ENCODE data around the gene PSMD6.

PSMD6 gene

DNA sequence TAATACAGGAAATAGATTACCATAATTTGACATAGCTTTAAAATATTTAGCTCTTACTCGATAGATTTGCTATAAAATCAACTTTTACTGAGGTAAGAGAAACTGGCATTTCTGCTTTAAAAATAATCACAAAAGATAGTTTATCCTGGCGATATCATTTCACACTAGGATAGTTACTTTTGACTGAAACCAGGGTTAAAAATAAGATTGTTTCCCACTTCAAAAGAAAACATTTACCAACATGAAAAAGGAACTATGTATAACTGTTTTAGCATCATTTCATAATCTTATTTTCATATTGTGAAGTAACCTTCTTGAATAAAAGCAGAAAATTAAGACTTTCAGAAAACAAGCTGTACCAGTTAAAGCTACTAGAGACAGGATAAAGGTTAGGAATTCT, 15.3 kb downstream of the PSMD6 start:
- DNase-seq: no peak

DNA sequence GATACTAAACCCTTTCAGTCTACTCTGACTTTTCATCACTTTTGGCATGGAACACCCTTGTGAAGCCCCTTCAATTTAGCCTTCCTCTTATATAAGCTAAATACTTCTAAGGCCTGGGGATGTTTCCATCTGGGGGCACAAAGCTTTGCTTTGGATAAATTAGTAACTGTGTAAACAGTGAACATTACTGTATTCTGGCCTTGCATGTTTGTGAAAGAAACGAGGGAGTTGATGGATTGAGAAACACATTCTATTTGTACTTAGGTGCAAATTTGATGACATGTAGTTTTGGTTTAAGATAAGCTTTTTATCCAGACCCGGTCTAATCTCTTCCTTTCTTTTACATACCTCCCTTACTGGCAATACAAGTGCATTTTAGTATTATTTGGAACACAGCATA, 19.7 kb downstream of the PSMD6 start:
- no peak for DNase-seq

DNA sequence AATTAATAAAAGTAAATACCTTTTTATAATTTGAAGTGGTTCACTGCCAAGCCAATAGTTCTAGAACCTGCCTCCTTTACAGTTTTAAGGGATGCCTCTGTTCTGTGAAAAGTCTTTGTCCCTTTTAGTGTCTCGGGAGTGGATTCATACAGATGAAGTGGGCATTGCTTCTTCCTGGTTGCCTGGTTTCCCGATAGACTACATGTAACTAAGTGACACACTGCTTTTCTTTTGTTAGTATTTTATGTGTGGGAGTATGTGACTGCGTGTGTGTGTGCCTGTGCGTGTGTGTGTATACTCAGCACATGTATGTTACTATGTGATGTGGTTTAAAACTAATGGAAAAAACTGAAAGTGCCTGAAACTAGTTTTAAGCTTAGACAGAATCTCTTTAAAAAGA, 21.1 kb downstream of the PSMD6 start:
- no peak for DNase-seq

DNA sequence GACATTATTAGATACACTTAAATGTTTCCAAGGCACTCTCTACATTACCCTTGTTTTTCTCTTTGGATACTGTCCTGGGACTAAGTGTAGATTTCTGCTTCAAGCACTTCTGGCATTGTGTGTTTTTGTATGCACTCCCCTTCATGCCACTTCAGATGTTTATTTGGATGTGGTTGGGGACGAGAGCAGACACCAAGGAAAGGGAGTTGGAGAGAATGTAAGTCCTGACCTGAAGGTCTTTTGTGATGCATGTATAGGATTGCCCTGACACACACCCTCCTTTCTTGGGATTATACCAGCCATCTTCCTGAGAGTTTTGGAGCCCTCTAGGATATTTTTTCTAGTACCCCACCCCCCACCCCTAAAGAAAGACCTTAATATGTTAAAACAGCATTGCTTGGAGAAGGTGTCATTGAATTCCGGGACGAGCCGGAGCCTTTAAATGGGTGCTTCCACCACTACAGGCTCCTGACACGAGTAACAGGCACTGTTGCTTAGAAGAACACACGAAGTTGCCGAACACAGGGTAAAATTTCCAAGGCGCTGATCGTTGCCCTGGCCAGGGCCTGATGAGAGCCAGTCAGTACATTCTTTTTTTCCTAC, 22.7 kb downstream of the PSMD6 start:
- DNase-seq: no peak

DNA sequence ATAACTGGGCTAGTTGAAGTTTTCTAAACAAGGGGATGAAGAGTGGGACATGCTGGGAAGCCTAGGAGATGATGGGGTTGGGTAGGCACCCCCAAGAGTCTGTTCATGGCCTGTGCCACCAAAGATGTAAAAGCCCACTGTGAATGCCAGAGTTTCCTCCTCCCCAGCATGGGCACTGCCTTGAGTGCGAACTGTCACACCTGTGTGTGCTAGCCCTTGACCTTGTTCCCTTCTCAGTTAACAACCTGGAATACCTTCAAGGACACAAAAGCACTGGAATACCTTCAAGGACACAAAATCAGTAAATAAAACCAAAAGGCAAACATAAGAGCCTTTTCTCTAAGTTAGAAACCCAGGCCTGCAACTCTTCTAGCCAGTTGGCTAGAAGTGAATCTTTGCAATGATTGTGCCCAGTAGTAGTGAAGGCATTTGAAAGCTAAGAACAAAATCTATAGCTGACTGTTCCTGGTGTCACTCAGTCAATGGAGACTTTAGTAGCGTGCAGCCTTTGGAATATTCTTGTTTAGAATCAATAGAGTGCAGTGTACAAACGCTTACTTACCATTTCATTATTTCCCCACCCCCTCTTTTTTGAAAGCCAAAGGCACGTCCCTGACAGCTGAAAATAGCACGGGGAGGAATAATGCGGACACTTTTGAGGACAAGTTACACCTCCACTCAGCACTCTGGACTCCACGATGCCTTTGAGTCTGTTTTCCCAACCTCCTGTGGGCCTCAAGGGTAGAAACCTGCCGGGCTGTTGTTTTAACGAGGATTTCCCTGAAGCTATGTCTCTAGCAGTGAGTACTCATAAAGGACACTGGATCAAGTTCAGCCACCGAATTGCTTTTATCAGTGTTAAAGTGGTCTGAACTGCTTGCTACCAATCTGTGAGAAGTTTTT, 24.2 kb downstream of the PSMD6 start:
- no peak for DNase-seq

DNA sequence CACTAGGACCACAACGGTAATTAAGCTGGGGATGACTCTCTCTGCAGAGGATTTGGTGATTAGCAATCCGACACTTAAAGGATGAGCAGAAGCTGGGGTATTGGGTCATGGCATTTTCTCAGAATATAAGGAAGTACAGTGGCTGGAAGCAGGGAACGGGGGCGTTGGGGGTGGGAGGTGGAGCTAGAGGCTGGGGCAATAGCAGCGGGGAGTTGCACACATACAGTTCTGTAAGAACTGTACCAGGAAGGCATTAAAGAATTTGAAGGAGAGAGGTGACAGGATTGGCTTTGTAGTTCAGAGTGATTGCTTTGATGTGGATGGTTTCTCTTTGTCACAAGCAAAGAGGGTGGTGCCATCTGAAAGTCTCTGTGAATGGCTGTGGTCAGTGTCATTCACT, 28.2 kb downstream of the PSMD6 start:
- no peak for DNase-seq

DNA sequence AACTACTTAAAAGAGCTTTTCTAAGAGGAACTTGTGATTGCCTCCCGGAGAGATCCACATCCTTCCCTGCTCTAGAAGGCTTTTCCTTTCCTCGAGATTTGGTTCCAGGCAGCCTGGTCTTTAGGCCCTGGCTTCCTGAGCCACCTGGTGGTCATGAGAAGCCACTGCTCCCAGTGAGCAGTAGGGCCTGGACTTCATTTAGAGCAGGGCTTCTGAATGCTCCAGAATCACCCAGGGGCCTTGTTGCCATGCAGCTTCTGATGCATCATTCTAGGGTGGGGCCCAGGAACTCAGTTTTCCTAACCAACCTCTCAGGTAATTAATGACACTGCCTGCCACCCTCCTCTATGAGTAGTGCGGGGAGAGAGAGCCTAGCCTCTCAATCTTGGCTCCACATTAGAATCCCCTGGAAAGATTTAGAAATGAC, 29.6 kb downstream of the PSMD6 start:
- peak; percentile 9 for DNase-seq

DNA sequence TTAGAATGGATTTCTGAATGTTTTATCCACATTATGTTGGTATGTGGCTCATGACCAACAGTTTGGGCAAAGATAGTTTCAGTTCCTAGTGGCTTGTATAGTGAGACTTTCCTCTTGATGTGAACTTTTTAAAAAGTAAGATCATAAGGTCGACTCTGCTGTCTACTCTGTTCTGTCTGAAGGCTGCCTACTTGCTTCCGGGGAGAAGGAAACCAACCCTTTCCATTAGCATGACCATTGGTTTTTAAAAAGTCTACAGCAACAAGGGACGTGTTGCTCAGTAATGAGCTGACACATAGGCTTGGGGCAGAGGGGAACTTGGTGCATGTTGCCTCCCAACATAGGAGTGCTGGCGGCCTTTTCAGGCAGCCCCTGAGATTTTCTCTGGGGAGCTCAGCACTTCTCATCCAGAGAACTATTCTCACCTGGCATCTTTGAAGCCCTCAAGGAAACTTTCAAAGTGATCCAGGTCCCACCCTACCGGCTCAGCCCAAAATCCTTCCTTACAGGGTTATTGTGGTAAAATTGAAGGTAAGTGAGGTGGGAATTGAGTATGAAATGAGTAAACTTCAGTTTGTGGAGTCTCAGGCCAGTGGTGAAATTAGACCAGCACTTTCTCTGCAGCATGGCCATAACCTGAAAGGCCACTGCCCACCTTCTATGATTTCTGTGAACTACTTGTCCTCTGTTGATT, 30.6 kb downstream of the PSMD6 start:
- no peak for DNase-seq

DNA sequence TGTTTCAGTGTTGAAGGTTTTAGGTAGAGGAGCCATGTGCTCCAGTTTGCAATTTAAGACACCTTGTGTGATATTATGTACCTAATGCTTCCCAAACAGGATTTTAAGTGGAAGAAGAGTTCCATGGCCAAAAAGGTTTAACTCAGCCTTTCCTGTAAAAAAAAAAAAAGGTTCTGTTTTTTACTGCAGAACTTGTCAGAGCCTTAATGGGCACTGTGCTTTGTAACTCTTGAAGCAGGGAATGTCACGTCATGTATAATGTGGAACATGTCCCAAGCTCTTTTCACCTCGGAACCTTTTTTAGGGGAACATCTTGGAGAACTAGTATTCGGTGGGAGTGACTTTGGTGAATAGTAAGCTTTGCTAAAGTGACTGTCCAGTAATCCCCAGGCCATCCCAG, 31.6 kb downstream of the PSMD6 start:
- no peak for DNase-seq

DNA sequence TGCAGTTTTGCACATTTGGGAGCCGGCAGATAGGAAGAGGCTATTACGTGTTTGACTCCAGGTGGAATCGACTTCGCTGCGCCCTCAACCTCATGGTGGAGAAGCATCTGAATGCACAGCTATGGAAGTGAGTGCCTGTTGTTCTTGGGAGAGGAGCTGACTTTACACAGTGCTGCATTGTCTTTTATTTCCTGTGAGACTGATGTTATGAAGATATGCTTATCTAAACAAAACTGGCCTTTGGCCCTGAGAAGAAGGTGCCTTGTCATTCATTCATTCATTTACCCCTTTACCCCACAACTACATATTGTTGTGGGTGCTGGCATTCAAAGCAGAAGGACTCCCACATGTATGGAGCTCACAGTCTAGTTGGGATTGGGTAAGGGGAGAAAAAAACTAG, 32.6 kb downstream of the PSMD6 start:
- no peak for DNase-seq

DNA sequence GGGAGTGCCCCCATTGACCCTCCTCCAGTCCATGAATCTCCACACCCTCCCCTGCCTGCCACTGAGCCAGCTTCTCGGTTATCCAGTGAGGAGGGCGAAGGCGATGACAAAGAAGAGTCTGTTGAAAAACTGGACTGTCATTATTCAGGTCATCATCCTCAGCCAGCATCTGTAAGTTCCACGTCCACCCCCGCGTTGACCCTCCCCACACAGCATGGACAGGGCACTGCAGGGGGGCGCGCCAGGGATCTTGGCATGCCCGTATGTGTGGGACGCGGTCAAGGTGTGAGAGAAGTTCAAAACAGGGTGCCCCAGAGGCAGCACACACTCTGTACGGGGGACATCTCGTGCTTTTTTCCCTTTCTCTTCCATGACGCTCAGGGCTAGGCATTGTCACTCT, 33.1 kb downstream of the PSMD6 start:
- DNase-seq: no peak

DNA sequence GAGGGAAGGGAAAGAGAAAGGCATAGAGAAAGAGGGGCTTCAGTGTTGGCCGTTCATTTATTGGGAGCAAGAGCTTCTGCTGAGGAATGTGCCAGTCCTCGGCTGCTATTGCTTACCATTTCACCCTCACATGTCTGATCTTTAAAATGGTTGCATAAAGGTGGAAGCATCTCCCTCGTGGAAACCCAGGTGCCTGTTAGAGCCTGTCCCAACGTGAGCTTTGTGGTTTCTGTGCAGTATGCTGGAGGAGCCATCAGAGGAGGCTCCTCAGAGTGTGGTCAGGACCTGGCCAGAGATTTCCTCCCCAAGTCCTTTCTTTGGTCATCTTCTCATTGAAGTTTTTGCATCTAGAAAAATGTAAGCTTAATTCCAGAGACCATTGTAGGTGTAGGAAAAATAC, 34.4 kb downstream of the PSMD6 start:
- no peak for DNase-seq

DNA sequence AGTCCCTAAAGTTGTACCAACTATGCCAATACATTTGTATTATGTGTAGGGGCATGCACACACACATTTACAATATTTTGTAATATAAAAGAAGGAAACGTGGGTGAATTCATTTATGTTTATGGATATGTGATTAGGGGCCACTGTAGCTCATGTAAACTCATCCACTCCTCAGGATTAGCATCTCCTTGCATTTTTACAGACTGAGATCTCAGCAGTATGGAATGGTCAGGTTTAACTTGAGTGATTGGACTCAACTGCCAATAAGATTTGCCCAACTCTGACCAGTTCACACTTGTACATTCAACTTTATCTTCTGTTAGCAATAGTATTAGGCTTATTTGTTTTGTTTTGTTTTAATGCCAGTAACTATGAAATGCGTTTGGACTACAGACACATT, 36.5 kb downstream of the PSMD6 start:
- DNase-seq: no peak

DNA sequence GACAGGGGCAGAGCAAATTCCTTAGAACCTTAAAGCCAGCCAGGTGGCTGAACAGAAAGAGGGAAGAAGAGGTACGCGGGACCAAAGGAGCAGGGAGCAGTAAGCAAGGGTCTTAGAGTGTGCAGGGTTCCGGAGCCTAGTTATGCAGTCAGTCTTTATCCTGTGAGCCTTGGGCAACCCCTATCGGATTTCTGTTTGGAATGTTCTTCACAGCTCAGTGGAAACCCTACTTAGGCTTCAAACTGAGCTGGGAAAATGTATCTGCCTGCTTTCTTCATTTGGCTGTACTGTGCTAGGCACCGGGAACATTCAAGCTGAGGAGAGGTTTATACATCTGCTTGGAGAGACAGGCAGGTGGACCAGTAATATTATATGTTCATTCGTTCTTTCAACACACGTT, 37.1 kb downstream of the PSMD6 start:
- no peak for DNase-seq

DNA sequence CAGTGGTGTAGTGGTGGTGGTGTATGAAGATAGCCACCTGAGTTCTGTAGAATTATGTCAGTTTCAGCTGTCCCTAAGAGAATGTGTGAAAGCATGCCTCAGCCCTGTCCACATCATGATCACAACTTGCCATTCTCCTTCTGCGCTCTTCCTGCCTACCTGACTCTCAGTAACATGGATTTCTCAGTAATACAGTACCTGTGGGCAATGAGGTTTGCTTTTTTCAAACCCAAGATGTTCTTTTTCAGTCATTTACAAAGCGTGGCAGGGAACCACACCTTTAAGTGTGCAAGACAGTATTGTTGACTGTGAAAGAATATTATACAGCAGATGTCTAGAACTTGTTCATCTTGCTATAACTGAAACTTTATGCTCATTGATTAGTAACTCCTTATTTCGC, 38.9 kb downstream of the PSMD6 start:
- no peak for DNase-seq

DNA sequence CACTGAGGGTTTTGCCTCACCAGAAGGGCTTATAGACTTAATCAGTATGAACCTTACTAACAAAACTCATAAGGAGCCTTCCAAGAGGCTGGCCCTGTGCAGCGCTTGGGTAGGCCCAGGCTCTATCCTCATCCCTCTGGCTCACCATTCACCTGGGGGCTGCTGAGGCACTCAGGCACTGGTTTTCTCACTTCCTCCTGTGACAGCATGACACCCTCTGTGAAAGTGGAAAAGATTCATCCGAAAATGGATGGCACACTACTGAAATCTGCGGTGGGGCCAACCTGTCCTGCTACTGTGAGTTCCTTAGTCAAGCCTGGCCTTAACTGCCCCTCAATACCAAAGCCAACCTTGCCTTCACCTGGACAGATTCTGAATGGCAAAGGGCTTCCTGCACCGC, 41.3 kb downstream of the PSMD6 start:
- no peak for DNase-seq

DNA sequence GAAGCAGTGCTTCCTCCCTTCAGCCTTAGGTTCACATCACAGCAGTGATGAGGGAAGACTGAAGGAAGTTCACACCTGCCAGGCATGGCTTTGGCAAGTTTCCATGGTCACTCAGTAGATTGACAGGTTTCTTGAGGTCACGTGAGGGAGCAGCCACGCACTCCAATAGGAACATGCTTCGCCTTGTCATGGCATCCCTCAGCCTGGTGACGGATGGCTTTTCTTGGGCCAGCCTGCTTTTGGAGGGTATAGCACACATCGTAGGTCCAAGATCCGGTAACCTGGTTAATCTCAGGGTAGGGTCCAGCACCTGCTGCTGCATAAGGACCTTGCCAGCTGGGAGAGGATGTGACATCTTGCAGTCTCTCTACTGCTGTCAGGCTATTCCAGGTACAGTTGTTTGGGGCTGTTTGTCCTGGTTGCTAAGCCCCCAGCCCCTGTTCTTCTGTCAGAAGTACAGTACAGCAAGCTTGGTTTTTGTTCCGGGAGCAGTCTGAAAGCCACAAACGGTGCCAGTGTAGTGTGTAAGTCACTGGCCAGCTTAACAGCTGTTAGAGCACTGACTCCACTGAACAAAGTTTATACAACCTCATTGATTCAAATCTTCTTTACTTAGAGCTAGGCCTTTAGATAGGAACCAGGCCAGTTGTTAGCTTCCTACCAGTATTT, 42.3 kb downstream of the PSMD6 start:
- DNase-seq: no peak

DNA sequence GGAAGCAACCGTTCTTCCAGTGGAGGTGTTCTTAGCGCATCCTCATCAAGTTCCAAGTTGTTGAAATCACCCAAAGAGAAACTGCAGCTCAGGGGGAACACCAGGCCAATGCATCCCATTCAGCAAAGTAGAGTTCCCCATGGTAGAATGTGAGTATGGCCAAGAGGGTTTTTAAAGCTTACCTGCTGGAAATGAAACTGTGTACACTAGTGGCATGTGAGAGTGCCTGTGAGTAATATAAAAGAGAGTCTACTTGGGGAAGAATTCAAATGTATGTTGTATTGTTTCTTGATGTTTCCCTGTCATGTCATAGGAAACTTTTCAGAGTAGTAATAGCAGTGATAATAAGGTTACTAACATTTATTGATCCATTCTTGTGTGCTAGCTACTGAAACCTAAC, 43.3 kb downstream of the PSMD6 start:
- no peak for DNase-seq

DNA sequence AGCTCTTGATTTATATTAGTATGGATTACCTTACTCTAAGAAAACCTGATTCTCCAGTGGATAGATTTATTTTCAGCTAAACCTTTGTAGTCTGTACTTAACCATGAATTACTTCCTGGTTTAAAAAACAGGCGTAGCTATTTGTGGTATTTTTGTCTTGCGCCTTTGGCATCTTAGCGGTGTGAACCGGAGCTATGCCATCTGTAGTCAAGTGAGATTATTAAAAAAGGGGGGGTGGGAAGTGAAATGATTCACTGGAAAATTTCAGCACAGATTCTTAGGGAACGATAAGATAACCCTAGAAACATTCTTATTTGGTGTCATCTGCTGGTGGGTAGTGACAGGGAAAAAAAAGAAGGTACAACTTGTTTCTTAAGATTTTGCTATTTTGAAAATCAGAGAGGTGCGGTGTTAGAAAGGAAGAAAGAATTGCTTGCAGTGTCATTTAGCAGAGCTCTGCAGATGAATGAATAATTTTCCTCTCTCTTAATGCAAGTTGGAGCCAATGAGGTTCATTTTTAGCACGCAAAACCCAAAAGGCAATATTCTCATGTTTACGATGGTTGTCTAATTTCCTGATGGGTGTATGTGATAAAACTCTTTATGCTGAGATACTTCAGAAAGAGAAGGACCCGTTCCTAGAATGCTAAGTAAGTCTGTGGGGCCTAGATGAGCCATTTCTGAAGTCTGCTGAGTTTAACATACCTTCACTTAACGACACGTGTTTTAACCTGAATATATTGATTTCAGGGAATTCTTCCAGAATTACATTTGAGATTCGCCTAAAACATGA, 44.0 kb downstream of the PSMD6 start:
- no peak for DNase-seq

DNA sequence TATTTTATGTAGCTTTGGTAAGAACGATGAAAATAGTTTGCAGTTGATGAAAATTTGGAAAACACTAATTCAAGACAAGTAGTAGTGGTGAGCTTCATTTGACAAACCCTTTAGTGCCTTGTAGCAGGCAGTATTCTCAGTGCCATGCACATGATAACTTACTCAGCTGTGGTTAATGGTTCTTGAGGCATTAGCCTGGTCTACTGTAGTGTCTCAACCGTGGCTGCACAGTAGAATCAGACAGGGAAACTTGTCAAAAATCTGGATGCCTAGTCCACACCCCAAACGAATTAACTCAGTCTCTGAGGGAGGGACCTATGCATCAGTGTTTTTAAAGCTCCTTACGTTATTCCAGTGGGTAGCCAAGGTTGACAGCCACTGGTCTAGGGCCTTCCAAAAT, 45.4 kb downstream of the PSMD6 start:
- no peak for DNase-seq

DNA sequence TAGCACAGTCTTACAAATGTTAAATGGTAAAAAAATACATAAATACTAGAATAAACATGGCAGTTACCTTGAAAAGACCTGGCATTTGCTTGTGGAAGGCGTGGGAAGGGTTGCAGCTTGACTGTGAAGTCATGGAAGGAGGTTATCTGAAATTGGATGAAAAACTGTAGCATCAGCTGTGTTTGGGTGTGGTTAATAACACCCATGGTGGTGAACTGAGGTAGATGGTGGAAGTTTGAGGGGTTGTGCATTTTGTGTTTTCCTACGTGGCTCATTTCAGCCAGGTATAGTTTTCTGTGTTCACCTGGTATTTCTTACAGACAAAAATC, 46.5 kb downstream of the PSMD6 start:
- no peak for DNase-seq

DNA sequence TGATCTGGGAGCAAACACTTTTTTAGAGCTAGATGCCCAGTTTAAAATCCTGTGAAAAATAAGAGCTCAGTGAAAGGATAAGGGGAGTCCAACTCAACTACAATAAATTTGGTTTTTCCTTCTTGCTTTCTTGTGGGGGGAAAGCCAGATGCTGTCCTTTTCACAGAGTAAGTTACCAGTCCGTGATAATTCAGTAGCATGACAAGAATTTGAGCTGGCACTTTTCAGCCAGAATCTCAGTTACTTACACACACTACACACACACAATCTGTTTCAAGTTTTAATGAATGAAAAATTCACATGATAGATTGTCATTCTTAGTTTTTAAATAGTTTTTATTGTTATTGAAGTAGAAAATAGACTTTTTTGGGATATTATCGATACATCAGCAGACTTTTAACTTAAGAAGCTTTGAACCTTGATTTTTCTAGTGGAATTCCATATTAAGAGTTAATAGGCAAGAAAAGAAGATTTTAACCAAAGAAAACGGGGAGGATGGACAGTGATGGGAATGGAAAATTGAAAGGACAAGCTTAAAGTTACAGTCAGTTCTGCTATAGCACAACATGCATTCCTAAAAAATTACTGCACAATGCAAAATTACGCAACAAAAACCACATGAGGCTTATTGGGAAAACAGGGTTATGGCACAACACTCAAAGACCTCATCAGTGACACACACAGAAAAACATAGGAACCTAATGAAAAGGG, 47.0 kb downstream of the PSMD6 start:
- no peak for DNase-seq
